Ascending aorta (tissue), 2 donors: ENCODE measurements around the gene TARBP1. TPM values are rescaled to one million over a fixed set of nuclear protein-coding genes. Genes with fewer than 3 reads are reported as not detected.
"Not testable (repeated sequence)": the region's sequence is repeated elsewhere in the genome, so short reads cannot be mapped to it uniquely, and the experiment has no call there.

Source experiments
- DNase-seq, 2 donors: peaks; one replicate each; pipeline ENCODE4 v3.0.0-alpha.2; 2019; ENCODE audit warnings: low spot score in 2 of 2
- H3K27ac ChIP-seq, 2 donors: fragments of 200-600 bp; sonication (generic); one replicate each; pipeline ENCODE4 v1.5.1; 2016 to 2017; ENCODE audit warnings: mild to moderate bottlenecking in 1 of 2
- H3K27me3 ChIP-seq: fragments of 200-600 bp; sonication (generic); one replicate; pipeline ENCODE4 v1.5.1; 2017
- H3K36me3 ChIP-seq, 2 donors: fragments of 200-600 bp; sonication (generic); one replicate each; pipeline ENCODE4 v1.5.1; 2016
- H3K4me1 ChIP-seq, 2 donors: fragments of 200-600 bp; sonication (generic); one replicate each; pipeline ENCODE4 v1.5.1; 2016 to 2017; ENCODE audit warnings: mild to moderate bottlenecking in 1 of 2
- H3K4me3 ChIP-seq, 2 donors: fragments of 200-600 bp; sonication (generic); one replicate each; pipeline ENCODE4 v1.5.1; 2016 to 2017; ENCODE audit warnings: mild to moderate bottlenecking in 1 of 2
- H3K9me3 ChIP-seq, 2 donors: fragments of 200-600 bp; sonication (generic); one replicate each; pipeline ENCODE4 v1.5.1; 2016
- CTCF ChIP-seq, 3 experiments: fragments of 200-600 bp in 2 of 3; fragments of 450-650 bp in 1 of 3; sonication (generic) in 2 of 3; IDR thresholded peaks; one replicate each; pipeline ENCODE4 v1.5.1; 2016 to 2019; ENCODE audit warnings: antibody characterized with exemption in 3 of 3, mild to moderate bottlenecking in 1 of 3, moderate library complexity in 1 of 3
- intact Hi-C: fragments of 100-400 bp; cut with DNase I; formaldehyde crosslinking; loops from one replicate; pipeline ENCODE4 v1.15.1; 2023
- total RNA-seq: library from RNA; depleted of rRNA; stranded (reverse); fragments of >200 nt; gene quantifications from one replicate; pipeline ENCODE4 v1.1.0, GENCODE V29; 2016

TARBP1 gene
- total RNA-seq, 1 donor from 2014 or later = 19.2 TPM

GRCh38 chr1:234521836-234522235, 42.9 kb upstream of the TARBP1 start:
- intact Hi-C loops = no loop called here
- Histone ChIP-seq H3K27ac (no peak overlapping the region), H3K27me3 (no peaks in the 10 kb centered on the region), H3K4me3 (no peak overlapping the region), H3K9me3 (no peaks in the 10 kb centered on the region), H3K4me1 (peaks cover 3 to 18% of the 10 kb centered on the region in 2 donors), H3K36me3 (no peaks in the 10 kb centered on the region)
- no peak for TF ChIP-seq CTCF (IDR thresholded peaks at IDR 0.05)
- DNase-seq = no peak

GRCh38 chr1:234520908-234521817, 42.2 kb upstream of the TARBP1 start:
- Histone ChIP-seq H3K4me1 (peaks cover 3 to 18% of the 10 kb centered on the region in 2 donors), H3K27me3 (no peaks in the 10 kb centered on the region), H3K36me3 (no peaks in the 10 kb centered on the region), H3K9me3 (no peaks in the 10 kb centered on the region), H3K27ac (no peak overlapping the region), H3K4me3 (no peak overlapping the region)
- no peak for TF ChIP-seq CTCF (IDR thresholded peaks at IDR 0.05)
- intact Hi-C loops = no loop called here
- DNase-seq = no peak

- peaks cover 9 to 28% of the 10 kb centered on the region in 2 donors for H3K4me1 ChIP-seq
- intact Hi-C loops = no loop called here
- DNase-seq = no peak
- no peaks in the 10 kb centered on the region for H3K36me3 ChIP-seq
- H3K27me3 ChIP-seq = no peaks in the 10 kb centered on the region
- H3K27ac ChIP-seq = no peak overlapping the region
- no peak for TF ChIP-seq CTCF (IDR thresholded peaks at IDR 0.05)
- no peak overlapping the region for H3K4me3 ChIP-seq
- no peaks in the 10 kb centered on the region for H3K9me3 ChIP-seq
Measured at GRCh38 chr1:234519506-234519905, 40.5 kb upstream of the TARBP1 start.

GRCh38 chr1:234518876-234519275, 39.9 kb upstream of the TARBP1 start:
- Histone ChIP-seq H3K4me3 (no peak overlapping the region), H3K36me3 (no peaks in the 10 kb centered on the region), H3K27ac (no peak overlapping the region), H3K9me3 (no peaks in the 10 kb centered on the region), H3K27me3 (no peaks in the 10 kb centered on the region), H3K4me1 (peaks cover 6 to 21% of the 10 kb centered on the region in 2 donors)
- no peak for TF ChIP-seq CTCF (IDR thresholded peaks at IDR 0.05)
- intact Hi-C loops = no loop called here
- no peak for DNase-seq

- H3K36me3 ChIP-seq, H3K9me3 ChIP-seq, intact Hi-C loops, H3K27me3 ChIP-seq, DNase-seq, H3K4me3 ChIP-seq: not testable (repeated sequence)
- peak overlapping the region in 1 of 2 donors; percentile 11 for H3K27ac ChIP-seq
- H3K4me1 ChIP-seq = peaks cover 6 to 18% of the 10 kb centered on the region in 2 donors
Measured at GRCh38 chr1:234518086-234518485, 39.1 kb upstream of the TARBP1 start.

- H3K4me1 ChIP-seq = peaks cover 6 to 11% of the 10 kb centered on the region in 2 donors
- H3K27ac ChIP-seq = peak overlapping the region in 1 of 2 donors; percentile 13
- no peaks in the 10 kb centered on the region for H3K36me3 ChIP-seq
- no peak for DNase-seq
- H3K9me3 ChIP-seq = no peaks in the 10 kb centered on the region
- no peak for TF ChIP-seq CTCF (IDR thresholded peaks at IDR 0.05)
- H3K27me3 ChIP-seq = no peaks in the 10 kb centered on the region
- H3K4me3 ChIP-seq = no peak overlapping the region
- intact Hi-C loops = no loop called here
Measured at GRCh38 chr1:234517110-234517802, 38.3 kb upstream of the TARBP1 start.
